ENCODE data around the gene TTC39A.

Gene TTC39A

DNA sequence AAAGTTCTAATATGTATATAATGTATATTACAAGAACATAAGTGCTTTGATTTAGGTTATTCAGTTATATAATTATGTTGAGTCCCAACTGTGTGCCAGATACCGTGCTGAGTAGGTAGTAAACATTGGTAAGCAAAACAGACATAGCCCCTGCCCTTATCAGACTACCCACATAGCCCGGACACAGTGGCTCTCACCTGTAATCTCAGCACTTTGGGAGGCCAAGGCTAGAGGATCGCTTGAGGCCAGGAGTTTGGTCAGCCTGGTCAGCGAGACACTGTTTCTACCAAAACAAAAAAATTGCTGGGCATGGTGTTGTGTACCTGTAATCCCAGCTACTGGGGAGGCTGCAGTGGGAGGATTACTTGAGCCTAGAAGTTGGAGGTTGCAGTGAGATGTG lies 63.6 kb downstream of the TTC39A start:
- TF ChIP-seq, protein P1, sequence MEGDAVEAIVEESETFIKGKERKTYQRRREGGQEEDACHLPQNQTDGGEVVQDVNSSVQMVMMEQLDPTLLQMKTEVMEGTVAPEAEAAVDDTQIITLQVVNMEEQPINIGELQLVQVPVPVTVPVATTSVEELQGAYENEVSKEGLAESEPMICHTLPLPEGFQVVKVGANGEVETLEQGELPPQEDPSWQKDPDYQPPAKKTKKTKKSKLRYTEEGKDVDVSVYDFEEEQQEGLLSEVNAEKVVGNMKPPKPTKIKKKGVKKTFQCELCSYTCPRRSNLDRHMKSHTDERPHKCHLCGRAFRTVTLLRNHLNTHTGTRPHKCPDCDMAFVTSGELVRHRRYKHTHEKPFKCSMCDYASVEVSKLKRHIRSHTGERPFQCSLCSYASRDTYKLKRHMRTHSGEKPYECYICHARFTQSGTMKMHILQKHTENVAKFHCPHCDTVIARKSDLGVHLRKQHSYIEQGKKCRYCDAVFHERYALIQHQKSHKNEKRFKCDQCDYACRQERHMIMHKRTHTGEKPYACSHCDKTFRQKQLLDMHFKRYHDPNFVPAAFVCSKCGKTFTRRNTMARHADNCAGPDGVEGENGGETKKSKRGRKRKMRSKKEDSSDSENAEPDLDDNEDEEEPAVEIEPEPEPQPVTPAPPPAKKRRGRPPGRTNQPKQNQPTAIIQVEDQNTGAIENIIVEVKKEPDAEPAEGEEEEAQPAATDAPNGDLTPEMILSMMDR (IDR thresholded peaks at IDR 0.05; ENCODE audit: low read depth, low read length) = no peak
- TF ChIP-seq, protein P2, sequence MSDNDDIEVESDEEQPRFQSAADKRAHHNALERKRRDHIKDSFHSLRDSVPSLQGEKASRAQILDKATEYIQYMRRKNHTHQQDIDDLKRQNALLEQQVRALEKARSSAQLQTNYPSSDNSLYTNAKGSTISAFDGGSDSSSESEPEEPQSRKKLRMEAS (IDR thresholded peaks at IDR 0.05; ENCODE audit: low read depth, low read length) = no peak
- TF ChIP-seq POLR2A (IDR thresholded peaks at IDR 0.05; ENCODE audit: extremely low read depth, insufficient read length) = no peak
- TF ChIP-seq MYC (IDR thresholded peaks at IDR 0.05; ENCODE audit: low read depth, low read length) = no peak
- no peak for DNase-seq (ENCODE audit: low read depth)
- H3K4me3 ChIP-seq (ENCODE audit: low read depth, low read length) = no peak overlapping the region

DNA sequence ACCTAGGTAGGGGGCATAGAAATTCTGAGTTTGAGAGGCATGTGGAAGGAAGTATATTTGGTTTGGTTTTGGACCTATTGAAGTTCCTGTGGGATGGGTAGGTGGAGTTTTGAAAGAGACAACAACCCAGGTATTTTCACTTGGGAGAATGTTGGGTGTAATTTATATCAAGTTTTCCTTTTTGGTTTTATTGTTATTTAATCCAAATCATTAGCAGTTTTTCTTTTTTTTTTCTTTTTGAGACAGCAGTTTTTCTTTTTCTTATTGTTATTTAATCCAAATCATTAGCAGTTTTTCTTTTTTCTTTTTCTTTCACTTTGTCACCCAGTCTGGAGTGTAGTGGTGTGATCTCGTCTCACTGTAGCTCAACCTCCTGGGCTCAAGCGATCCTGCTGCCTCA lies 64.2 kb downstream of the TTC39A start:
- DNase-seq (ENCODE audit: low read depth) = no peak
- TF ChIP-seq MYC (IDR thresholded peaks at IDR 0.05; ENCODE audit: low read depth, low read length) = no peak
- TF ChIP-seq, protein P1 (IDR thresholded peaks at IDR 0.05; ENCODE audit: low read depth, low read length) = no peak
- TF ChIP-seq, protein P2 (IDR thresholded peaks at IDR 0.05; ENCODE audit: low read depth, low read length) = no peak
- no peak for TF ChIP-seq POLR2A (IDR thresholded peaks at IDR 0.05; ENCODE audit: extremely low read depth, insufficient read length)

DNA sequence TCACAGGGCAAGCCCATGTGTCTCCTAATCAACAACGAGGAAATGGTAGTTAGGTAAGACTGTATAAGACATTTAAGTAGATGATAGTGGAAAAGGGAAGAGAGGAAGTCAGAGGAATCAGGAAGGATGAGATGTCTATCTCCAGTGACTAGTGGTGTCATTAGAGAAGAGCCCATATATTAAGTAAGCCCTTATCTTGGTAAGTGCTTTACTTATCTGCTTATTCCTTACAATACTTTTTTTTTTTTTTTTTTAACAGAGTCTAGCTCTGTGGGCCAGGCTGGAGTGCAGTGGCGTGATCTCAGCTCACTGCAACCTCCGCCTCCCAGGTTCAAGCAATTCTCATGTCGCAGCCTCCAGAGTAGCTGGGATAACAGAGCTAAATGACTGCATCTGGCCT lies 64.7 kb downstream of the TTC39A start:
- TF ChIP-seq POLR2A (IDR thresholded peaks at IDR 0.05; ENCODE audit: extremely low read depth, insufficient read length) = no peak
- peak; percentile 28 for DNase-seq (ENCODE audit: low read depth)

More for the DNA sequence above, 64.2 kb downstream of the TTC39A start:
- H3K4me3 ChIP-seq (ENCODE audit: low read depth, low read length) = no peak overlapping the region

DNA sequence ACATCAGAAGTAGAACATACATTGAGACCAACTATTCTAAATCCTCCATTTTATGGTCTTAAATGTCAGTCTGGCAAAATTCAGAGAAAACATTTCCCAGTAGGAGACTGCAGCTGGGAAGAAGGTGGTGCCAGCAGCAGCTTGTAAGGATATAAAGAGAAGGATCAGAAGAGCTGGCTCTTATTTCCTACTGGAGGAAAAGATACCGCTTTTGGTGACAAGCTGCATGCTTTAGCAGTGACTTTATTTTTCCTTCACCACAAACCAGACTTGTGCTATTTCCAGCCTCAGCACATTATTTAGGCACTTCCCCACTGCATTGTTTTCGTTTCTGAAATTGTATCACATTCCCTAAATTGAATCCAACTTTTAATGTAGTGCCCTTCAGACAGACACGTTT lies 65.9 kb downstream of the TTC39A start:
- TF ChIP-seq, protein P2 (IDR thresholded peaks at IDR 0.05; ENCODE audit: low read depth, low read length) = no peak
- TF ChIP-seq, protein P1 (IDR thresholded peaks at IDR 0.05; ENCODE audit: low read depth, low read length) = no peak
- no peak for TF ChIP-seq MYC (IDR thresholded peaks at IDR 0.05; ENCODE audit: low read depth, low read length)
- no peak for TF ChIP-seq POLR2A (IDR thresholded peaks at IDR 0.05; ENCODE audit: extremely low read depth, insufficient read length)
- no peak for DNase-seq (ENCODE audit: low read depth)
- H3K4me3 ChIP-seq (ENCODE audit: low read depth, low read length) = no peak overlapping the region

More for the DNA sequence above, 64.7 kb downstream of the TTC39A start:
- H3K4me3 ChIP-seq (ENCODE audit: low read depth, low read length) = no peak overlapping the region

DNA sequence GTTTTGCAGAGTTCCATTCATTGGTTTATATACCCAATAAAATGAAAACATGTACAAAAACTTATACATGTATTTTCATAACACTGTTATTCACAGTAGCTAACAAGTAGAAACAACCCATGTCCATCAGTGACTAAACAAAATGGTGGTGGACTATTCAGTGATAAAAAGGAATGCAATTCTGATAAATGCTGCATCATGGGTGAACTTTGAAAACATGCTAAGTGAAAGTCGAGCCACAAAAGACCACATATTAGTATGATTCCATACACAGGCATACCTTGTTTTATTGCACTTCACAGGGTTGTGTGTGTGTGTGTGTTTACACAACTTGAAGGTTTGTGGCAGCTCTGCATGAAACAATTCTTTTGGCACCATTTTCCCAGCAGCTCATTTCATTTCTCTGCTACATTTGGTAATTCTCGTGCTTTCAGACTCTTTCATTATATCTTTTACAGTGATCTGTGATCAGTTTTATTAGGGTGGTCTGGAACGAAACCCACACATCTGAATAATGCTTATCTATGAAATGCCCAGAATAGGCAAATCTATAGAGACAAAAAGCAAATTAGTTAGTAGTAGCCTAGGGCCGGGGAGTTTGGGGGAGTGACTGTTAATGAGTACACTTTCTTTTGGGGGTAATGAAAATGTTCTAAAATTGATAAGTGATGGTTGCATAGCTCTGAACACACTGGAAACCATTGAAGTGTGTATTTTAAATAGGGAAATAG lies 67.0 kb downstream of the TTC39A start:
- no peak for TF ChIP-seq MYC (IDR thresholded peaks at IDR 0.05; ENCODE audit: low read depth, low read length)
- TF ChIP-seq POLR2A (IDR thresholded peaks at IDR 0.05; ENCODE audit: extremely low read depth, insufficient read length) = no peak
- TF ChIP-seq, protein P2 (IDR thresholded peaks at IDR 0.05; ENCODE audit: low read depth, low read length) = no peak
- TF ChIP-seq, protein P1 (IDR thresholded peaks at IDR 0.05; ENCODE audit: low read depth, low read length) = no peak
- DNase-seq (ENCODE audit: low read depth) = no peak
- H3K4me3 ChIP-seq (ENCODE audit: low read depth, low read length) = no peak overlapping the region

DNA sequence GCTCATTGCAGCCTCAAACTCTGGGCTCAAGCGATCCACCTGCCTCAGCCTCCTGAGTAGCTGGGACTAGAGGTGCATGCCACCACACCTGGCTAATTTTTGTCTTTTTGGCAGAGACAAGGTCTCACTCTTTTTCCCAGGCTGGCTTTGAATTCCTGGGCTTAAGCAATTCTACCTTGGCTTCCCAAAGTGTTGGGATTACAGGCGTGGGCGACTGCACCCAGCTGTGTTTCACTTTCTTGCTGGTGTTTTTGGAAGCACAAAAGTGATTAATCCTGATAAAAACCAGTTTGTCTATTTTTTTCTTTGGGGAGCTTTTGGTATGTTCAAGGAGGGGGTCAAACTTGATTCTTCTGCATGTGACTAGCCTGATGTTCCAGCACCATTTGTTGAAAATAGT lies 75.0 kb downstream of the TTC39A start:
- TF ChIP-seq, protein P2 (IDR thresholded peaks at IDR 0.05; ENCODE audit: low read depth, low read length) = no peak
- TF ChIP-seq, protein P1 (IDR thresholded peaks at IDR 0.05; ENCODE audit: low read depth, low read length) = no peak
- TF ChIP-seq POLR2A (IDR thresholded peaks at IDR 0.05; ENCODE audit: extremely low read depth, insufficient read length) = no peak
- no peak for TF ChIP-seq MYC (IDR thresholded peaks at IDR 0.05; ENCODE audit: low read depth, low read length)
- no peak overlapping the region for H3K4me3 ChIP-seq (ENCODE audit: low read depth, low read length)
- DNase-seq (ENCODE audit: low read depth) = no peak

Measured in NB4 (cell line).